Neural progenitor cell (in vitro differentiated cells): ENCODE data around the gene HTR3A.

Source experiments
- CTCF ChIP-seq: fragments of 200-600 bp; sonication (generic); IDR thresholded peaks from 2 replicates; pipeline ENCODE4 v1.5.1; 2017; ENCODE audit warnings: antibody characterized with exemption, mild to moderate bottlenecking
- EZH2 ChIP-seq: fragments of 200-600 bp; sonication (generic); IDR thresholded peaks from 2 replicates; pipeline ENCODE4 v1.6.1; 2017; ENCODE audit warnings: antibody characterized with exemption, mild to moderate bottlenecking, moderate library complexity
- EZH2phosphoT487 ChIP-seq: fragments of 200-600 bp; sonication (generic); IDR thresholded peaks from 2 replicates; pipeline ENCODE4 v1.6.1; 2017; ENCODE audit warnings: antibody characterized with exemption

- TF ChIP-seq EZH2phosphoT487: no peak
- TF ChIP-seq CTCF: no peak
- no peak for TF ChIP-seq EZH2
These were observed 40.2 kb downstream of the HTR3A start for GRCh38 chr11:114015117-114015516.
